ENCODE measurements around the gene AUTS2.

Gene AUTS2

GRCh38 chr7:70583965-70584883, 985.9 kb downstream of the AUTS2 start:
- H3K4me3 ChIP-seq (ENCODE audit: low read length): no peak overlapping the region
- no peak for TF ChIP-seq CTCF (conservative IDR thresholded peaks at IDR 0.05; ENCODE audit: low read depth, low read length)
- DNase-seq (ENCODE audit: low read depth): no peak

DNA sequence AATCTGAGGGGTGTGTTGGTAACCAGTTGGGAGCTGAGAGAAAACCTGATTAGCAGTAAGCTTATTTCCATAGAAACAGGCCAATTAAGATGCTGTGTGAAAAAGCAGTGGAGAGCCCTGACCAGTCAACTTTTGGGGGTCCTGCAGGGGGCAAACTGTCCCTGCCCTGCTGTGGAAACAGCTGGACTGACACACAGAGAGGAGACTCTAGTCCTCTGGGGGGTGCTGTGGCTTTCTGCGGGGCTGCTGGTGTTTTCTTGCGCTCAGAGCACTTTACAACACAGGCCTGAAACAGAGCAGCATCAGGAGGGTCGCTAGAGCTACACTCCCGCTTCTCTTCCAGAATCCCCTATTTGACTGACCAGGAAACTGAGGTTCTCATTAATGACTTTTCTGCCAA, 986.8 kb downstream of the AUTS2 start:
- H3K4me3 ChIP-seq (ENCODE audit: low read length): no peak overlapping the region
- TF ChIP-seq CTCF (conservative IDR thresholded peaks at IDR 0.05; ENCODE audit: low read depth, low read length): peak; percentile 33
- DNase-seq (ENCODE audit: low read depth): no peak

DNA sequence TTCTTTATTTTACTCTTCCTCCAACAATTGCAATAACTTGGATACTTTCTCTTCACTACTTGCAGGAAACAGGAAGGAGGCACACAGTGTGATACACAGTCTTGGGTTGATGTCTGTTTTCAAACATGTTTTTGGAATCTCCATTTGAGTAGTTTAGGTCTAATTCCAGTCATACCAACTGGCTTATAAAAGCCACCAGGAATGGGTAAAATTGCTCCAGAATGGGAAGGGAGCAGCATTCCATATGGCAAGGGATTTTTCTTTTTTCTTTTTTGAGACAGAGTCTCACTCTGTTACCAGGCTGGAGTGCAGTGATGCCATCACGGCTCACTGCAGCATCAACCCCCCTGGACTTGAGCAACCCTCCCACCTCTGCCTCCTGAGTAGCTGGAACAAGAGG, 988.5 kb downstream of the AUTS2 start:
- TF ChIP-seq CTCF (conservative IDR thresholded peaks at IDR 0.05; ENCODE audit: low read depth, low read length): no peak
- no peak for DNase-seq (ENCODE audit: low read depth)
- H3K4me3 ChIP-seq (ENCODE audit: low read length): no peak overlapping the region

- TF ChIP-seq CTCF (conservative IDR thresholded peaks at IDR 0.05; ENCODE audit: low read depth, low read length): no peak
- no peak overlapping the region for H3K4me3 ChIP-seq (ENCODE audit: low read length)
Measured at GRCh38 chr7:70587739-70588138, 989.5 kb downstream of the AUTS2 start.

DNA sequence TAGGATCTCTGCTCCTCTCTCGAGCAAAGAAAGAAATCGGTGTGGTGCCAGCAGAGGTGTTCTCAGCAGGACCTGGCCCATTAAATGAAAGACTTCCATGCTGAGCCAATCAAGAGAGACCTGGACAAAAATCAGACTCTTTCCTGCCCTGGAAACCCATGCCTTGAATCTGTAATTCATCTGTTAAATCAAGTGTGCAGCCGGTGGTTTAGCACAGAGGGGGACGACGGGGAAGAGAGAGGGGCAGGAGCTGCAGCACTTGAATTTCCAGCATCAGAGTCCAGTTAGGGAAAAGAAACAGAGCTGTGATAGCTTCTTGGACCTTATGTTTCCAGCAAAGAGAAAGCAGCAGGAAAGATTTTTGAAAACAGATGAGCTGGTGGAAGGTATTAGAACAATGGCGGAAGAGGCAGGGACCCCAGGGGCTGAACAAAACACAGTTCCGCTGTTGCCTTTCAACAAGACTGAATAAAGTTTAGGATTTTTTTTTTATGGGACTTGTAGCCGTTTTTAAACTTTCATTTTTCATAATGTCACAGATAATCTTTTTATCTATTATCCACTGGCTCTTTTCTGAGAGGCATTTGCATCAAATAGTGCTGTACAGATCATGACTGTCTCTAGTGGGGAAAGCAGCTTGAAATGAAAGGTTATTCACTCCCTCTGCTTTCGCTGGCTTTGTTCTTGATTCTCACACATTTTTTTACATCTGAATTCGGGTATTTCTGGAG, 990.1 kb downstream of the AUTS2 start:
- TF ChIP-seq CTCF (conservative IDR thresholded peaks at IDR 0.05; ENCODE audit: low read depth, low read length): no peak
- H3K4me3 ChIP-seq (ENCODE audit: low read length): no peak overlapping the region
- DNase-seq (ENCODE audit: low read depth): no peak

More at GRCh38 chr7:70587739-70588138, 989.5 kb downstream of the AUTS2 start:
- DNase-seq (ENCODE audit: low read depth): no peak

- DNase-seq (ENCODE audit: low read depth): no peak
- TF ChIP-seq CTCF (conservative IDR thresholded peaks at IDR 0.05; ENCODE audit: low read depth, low read length): no peak
- no peak overlapping the region for H3K4me3 ChIP-seq (ENCODE audit: low read length)
Measured at GRCh38 chr7:70589010-70589409, 990.7 kb downstream of the AUTS2 start.
